ENCODE data around the gene CFL1. TPM values are rescaled to one million over a fixed set of nuclear protein-coding genes. Genes with fewer than 3 reads are reported as not detected.
A peak's percentile ranks its signal among the peaks of the same experiment; 100 is the strongest.

Gene CFL1
- total and polyA plus RNA-seq, 10 of the 15 experiments (the other 5 are each of a cell fraction or from before 2014, with no cell fraction given) = 164 to 2,994 (median 1,500) TPM

DNA sequence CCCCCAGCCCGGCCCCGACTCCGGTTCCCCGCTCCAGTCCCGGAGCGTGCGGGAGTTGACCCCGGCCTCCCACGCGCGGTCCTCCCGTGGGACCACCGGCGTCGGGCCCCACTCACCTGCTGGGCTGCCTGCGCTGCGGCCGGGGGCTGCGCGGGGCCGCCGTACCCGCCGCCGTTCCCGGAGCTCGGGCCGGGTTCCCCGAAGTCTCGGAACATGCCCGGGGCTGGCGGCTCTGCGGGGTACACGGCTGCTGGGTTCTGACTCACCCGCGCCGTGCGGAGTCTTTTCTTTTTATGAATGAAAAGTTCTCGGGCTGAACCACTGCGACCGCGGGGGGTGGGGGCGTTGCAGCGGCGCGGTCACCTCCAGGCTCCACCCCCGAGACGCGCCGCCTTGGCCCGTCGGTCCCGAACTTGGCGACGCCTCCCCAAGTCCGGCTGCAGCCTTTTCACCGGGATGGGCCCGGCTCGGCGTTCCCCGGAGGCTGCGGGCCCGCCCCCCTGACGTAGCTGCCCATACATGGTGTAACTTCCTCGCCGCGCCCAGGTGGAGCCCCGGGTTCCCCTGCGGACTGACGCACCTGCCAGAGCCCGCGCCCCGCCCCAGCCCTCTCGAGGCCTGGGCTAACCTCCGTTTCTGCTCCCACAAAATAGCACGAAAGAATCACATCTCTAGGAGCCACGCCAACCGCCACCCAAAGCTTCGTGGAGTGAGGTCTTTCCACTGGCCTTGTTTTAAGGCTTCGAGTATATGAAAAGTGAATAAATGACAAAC is 42.3 kb upstream of the CFL1 start, which contains the start of gene FOSL1 (continued):
- no peak for TF ChIP-seq NRF1 (conservative IDR thresholded peaks at IDR 0.05; ENCODE audit: low read depth, low read length)
- TF ChIP-seq KLF5 (IDR thresholded peaks at IDR 0.05; ENCODE audit: partially characterized antibody) = peak; percentile 92
- 0 out of 2 replicates have a peak, but pooled peaks have one; percentile 52 for TF ChIP-seq TCF12 (IDR thresholded peaks at IDR 0.05; ENCODE audit: low read depth, low read length)
- TF ChIP-seq ZNF24 (IDR thresholded peaks at IDR 0.05) = 0 out of 2 replicates have a peak, but pooled peaks have one; percentile 19
- no peak for TF ChIP-seq EED (IDR thresholded peaks at IDR 0.05; ENCODE audit: low read depth)
- TF ChIP-seq POU2F2 (IDR thresholded peaks at IDR 0.05; ENCODE audit: borderline replicate concordance, low read depth, low read length) = peak; percentile 29; the same call in 1 of the 3 replicates
- TF ChIP-seq TARDBP (IDR thresholded peaks at IDR 0.05; ENCODE audit: borderline replicate concordance) = 0 out of 2 replicates have a peak, but pooled peaks have one; percentile 58
- TF ChIP-seq MXI1 (IDR thresholded peaks at IDR 0.05; ENCODE audit: low read depth, low read length) = no peak; the same call in 1 of the 2 replicates
- peak; percentile 89 for TF ChIP-seq FOXK2 (IDR thresholded peaks at IDR 0.05)
- TF ChIP-seq TBL1XR1 (IDR thresholded peaks at IDR 0.05; ENCODE audit: low read depth, low read length) = no peak
- TF ChIP-seq SUPT20H (IDR thresholded peaks at IDR 0.05; ENCODE audit: borderline replicate concordance, control insufficient read depth, low read depth, low read length) = no peak
- TF ChIP-seq ESRRA (IDR thresholded peaks at IDR 0.05; ENCODE audit: low read length) = no peak
- TF ChIP-seq SMAD1 (IDR thresholded peaks at IDR 0.05; ENCODE audit: low read depth, partially characterized antibody) = no peak
- no peak for TF ChIP-seq ZNF274 (IDR thresholded peaks at IDR 0.05; ENCODE audit: insufficient read depth, insufficient read length)
- TF ChIP-seq, protein P1, sequence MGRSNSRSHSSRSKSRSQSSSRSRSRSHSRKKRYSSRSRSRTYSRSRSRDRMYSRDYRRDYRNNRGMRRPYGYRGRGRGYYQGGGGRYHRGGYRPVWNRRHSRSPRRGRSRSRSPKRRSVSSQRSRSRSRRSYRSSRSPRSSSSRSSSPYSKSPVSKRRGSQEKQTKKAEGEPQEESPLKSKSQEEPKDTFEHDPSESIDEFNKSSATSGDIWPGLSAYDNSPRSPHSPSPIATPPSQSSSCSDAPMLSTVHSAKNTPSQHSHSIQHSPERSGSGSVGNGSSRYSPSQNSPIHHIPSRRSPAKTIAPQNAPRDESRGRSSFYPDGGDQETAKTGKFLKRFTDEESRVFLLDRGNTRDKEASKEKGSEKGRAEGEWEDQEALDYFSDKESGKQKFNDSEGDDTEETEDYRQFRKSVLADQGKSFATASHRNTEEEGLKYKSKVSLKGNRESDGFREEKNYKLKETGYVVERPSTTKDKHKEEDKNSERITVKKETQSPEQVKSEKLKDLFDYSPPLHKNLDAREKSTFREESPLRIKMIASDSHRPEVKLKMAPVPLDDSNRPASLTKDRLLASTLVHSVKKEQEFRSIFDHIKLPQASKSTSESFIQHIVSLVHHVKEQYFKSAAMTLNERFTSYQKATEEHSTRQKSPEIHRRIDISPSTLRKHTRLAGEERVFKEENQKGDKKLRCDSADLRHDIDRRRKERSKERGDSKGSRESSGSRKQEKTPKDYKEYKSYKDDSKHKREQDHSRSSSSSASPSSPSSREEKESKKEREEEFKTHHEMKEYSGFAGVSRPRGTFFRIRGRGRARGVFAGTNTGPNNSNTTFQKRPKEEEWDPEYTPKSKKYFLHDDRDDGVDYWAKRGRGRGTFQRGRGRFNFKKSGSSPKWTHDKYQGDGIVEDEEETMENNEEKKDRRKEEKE (IDR thresholded peaks at IDR 0.05) = peak; percentile 75; the same call in 1 of the 2 replicates
- peak; percentile 73 for TF ChIP-seq POLR2A (IDR thresholded peaks at IDR 0.05; ENCODE audit: low read depth, low read length)
- no peak for TF ChIP-seq YY1 (IDR thresholded peaks at IDR 0.05; ENCODE audit: low read depth, low read length)
- TF ChIP-seq ATF7 (IDR thresholded peaks at IDR 0.05; ENCODE audit: low read depth) = peak; percentile 88
- peak; percentile 98 to 99 for TF ChIP-seq SRF (IDR thresholded peaks at IDR 0.05; ENCODE audit: low read depth in 2 of 2, low read length in 2 of 2)
- TF ChIP-seq MTA2 (IDR thresholded peaks at IDR 0.05; ENCODE audit: low read depth) = no peak
- TF ChIP-seq BCL11A (IDR thresholded peaks at IDR 0.05; ENCODE audit: low read depth, low read length) = no peak
- TF ChIP-seq, protein P2, sequence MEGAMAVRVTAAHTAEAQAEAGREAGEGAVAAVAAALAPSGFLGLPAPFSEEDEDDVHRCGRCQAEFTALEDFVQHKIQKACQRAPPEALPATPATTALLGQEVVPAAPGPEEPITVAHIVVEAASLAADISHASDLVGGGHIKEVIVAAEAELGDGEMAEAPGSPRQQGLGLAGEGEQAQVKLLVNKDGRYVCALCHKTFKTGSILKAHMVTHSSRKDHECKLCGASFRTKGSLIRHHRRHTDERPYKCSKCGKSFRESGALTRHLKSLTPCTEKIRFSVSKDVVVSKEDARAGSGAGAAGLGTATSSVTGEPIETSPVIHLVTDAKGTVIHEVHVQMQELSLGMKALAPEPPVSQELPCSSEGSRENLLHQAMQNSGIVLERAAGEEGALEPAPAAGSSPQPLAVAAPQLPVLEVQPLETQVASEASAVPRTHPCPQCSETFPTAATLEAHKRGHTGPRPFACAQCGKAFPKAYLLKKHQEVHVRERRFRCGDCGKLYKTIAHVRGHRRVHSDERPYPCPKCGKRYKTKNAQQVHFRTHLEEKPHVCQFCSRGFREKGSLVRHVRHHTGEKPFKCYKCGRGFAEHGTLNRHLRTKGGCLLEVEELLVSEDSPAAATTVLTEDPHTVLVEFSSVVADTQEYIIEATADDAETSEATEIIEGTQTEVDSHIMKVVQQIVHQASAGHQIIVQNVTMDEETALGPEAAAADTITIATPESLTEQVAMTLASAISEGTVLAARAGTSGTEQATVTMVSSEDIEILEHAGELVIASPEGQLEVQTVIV (IDR thresholded peaks at IDR 0.05; ENCODE audit: borderline replicate concordance, partially characterized antibody) = no peak
- no peak for TF ChIP-seq BMI1 (IDR thresholded peaks at IDR 0.05; ENCODE audit: borderline replicate concordance)
- peak; percentile 67; the same call in 1 of the 2 replicates for TF ChIP-seq DPF2 (IDR thresholded peaks at IDR 0.05)
- no peak; a peak in 1 of 4 replicates for TF ChIP-seq IKZF2 (IDR thresholded peaks at IDR 0.05)
- no peak for TF ChIP-seq MEF2A (IDR thresholded peaks at IDR 0.05; ENCODE audit: insufficient read depth, low read depth, low read length)
- TF ChIP-seq RB1 (IDR thresholded peaks at IDR 0.05; ENCODE audit: borderline replicate concordance) = 0 out of 2 replicates have a peak, but pooled peaks have one; percentile 25
- TF ChIP-seq NR2C2 (IDR thresholded peaks at IDR 0.05; ENCODE audit: borderline replicate concordance, control insufficient read depth, insufficient read length, low read depth) = no peak

All from GM12878 (cell line).